Cardiac muscle cell (in vitro differentiated cells and primary cell): ENCODE measurements around the gene KCNN4. TPM values are rescaled to one million over a fixed set of nuclear protein-coding genes. Genes with fewer than 3 reads are reported as not detected.

Experiments used
- DNase-seq, 2 donors: peaks; one replicate each; pipeline versions ENCODE4 v3.0.0 to v3.0.0-alpha.2; 2010 to 2017; ENCODE audit warnings: low read depth in 1 of 2, low spot score in 1 of 2
- H3K27ac ChIP-seq: fragments of 200-600 bp; sonication (generic); 2 replicates; pipeline ENCODE4 v1.5.1; 2016
- H3K27me3 ChIP-seq: fragments of 200-600 bp; sonication (generic); 2 replicates; pipeline ENCODE4 v1.6.0; 2016; ENCODE audit warnings: control low read depth
- H3K36me3 ChIP-seq: fragments of 200-600 bp; sonication (generic); 2 replicates; pipeline ENCODE4 v1.5.1; 2016; ENCODE audit warnings: control low read depth
- H3K4me1 ChIP-seq: fragments of 200-600 bp; sonication (generic); 2 replicates; pipeline ENCODE4 v1.8.1; 2017; ENCODE audit warnings: low read depth, mild to moderate bottlenecking, mixed run types
- H3K4me3 ChIP-seq: fragments of 200-600 bp; sonication (generic); 2 replicates; pipeline ENCODE4 v1.5.1; 2016; ENCODE audit warnings: mild to moderate bottlenecking
- H3K9me3 ChIP-seq: fragments of 200-600 bp; sonication (generic); 2 replicates; pipeline ENCODE4 v1.5.1; 2017; ENCODE audit warnings: low read depth, mild to moderate bottlenecking, control low read depth
- polyA plus RNA-seq: library from polyadenylated mRNA; unstranded; fragments of >200 nt; fragmentation: Nextera tagmentation; extraction: Ambion mirVana; gene quantifications from 2 replicates; pipeline ENCODE4 v1.2.1, GENCODE V29; 2016
- total RNA-seq: library from RNA; depleted of rRNA; stranded (reverse); fragments of >200 nt; gene quantifications from 2 replicates; pipeline ENCODE4 v1.2.3, GENCODE V29; 2016
- TF ChIP-seq, protein P1 (sequence below): IDR thresholded peaks from 2 replicates; pipeline ENCODE4 v1.5.1; 2012; ENCODE audit warnings: low read depth, mild to moderate bottlenecking, low read length

KCNN4 gene
- total and polyA plus RNA-seq, 2 experiments from 2014 or later, result 1.5 TPM; not detected in 1

- DNase-seq, result no peak
- H3K27ac ChIP-seq, result no peak overlapping the region
- H3K27me3 ChIP-seq, result peaks cover 59% of the 10 kb centered on the region
- no peaks in the 10 kb centered on the region for H3K36me3 ChIP-seq
- TF ChIP-seq, protein P1, sequence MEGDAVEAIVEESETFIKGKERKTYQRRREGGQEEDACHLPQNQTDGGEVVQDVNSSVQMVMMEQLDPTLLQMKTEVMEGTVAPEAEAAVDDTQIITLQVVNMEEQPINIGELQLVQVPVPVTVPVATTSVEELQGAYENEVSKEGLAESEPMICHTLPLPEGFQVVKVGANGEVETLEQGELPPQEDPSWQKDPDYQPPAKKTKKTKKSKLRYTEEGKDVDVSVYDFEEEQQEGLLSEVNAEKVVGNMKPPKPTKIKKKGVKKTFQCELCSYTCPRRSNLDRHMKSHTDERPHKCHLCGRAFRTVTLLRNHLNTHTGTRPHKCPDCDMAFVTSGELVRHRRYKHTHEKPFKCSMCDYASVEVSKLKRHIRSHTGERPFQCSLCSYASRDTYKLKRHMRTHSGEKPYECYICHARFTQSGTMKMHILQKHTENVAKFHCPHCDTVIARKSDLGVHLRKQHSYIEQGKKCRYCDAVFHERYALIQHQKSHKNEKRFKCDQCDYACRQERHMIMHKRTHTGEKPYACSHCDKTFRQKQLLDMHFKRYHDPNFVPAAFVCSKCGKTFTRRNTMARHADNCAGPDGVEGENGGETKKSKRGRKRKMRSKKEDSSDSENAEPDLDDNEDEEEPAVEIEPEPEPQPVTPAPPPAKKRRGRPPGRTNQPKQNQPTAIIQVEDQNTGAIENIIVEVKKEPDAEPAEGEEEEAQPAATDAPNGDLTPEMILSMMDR, result no peak
- H3K4me3 ChIP-seq, result no peak overlapping the region
- no peaks in the 10 kb centered on the region for H3K9me3 ChIP-seq
- no peaks in the 10 kb centered on the region for H3K4me1 ChIP-seq
Measured at GRCh38 chr19:43799502-43800142, 18.8 kb upstream of the KCNN4 start.

DNA sequence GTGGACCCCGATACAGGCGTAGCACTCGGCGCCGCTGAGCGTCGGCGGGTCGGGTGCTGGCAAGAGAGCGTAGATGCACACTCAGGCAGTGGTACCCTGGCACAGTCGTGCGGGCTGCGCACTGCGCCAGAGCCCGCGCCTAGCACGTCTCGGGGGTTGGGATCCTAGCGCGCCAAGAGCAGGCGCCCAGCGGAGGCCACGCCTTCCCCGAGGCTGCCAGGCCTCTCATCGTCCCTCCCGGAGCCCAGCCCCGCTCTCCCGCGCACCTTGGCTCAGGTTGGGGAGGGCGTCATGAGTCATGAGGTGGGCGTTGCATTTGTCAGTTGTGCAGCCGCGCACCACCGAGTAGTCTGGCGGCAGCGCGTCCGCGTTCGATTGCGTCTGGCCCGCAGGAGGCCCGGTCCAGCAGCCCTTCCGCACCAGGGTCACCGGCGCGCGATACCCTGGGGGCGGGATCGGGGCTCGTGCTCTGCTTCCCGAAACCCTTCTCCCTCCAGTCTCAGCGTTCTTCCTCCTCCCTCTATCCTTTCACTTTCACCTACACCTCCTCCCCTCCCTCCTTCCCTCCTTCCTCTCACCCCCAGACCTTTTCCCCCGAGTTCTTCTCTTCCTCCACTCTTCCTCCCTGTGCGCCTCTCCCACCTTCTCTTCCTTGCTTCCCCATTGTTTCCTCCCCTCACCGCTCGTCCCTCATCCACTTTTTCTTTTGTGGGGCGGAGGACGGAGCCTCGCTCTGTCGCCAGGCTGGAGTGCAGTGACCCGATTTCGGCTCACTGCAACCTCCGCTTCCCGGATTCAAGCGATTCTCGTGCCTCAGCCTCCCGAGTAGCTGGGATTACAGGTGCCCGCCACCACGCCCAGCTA is 18.0 kb upstream of the KCNN4 start:
- Histone ChIP-seq H3K27me3 (peaks cover 63% of the 10 kb centered on the region), H3K36me3 (no peaks in the 10 kb centered on the region), H3K27ac (no peak overlapping the region), H3K4me1 (no peaks in the 10 kb centered on the region), H3K9me3 (no peaks in the 10 kb centered on the region), H3K4me3 (peak overlapping the region; percentile 1)
- DNase-seq, result peak; percentile 7 to 34
- TF ChIP-seq, protein P1, result no peak

DNA sequence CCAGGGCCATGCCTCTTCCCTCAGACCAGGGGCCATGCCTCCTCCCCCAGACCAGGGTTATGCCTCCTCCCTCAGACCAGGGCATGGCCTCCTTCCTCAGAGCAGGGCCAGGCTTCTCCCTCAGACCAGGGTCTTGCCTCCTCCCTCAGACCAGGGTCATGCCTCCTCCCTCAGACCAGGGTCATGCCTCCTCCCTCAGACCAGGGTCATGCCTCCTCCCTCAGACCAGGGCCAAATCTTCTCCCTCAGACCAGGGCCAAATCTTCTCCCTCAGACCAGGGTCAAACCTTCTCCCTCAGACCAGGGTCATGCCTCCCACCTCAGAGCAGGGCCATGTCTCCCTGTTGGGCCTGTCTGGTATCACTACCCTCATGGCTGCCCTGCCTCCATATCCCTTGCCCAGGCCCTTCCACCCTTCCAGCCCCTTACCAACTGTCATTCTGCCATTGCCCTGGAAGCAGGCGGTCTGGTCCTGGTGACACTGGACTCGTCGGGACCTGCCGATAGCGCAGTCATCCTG is 17.3 kb upstream of the KCNN4 start:
- H3K9me3 ChIP-seq, result no peaks in the 10 kb centered on the region
- no peak overlapping the region for H3K27ac ChIP-seq
- TF ChIP-seq, protein P1, result no peak
- peaks cover 65% of the 10 kb centered on the region for H3K27me3 ChIP-seq
- no peak for DNase-seq
- peak overlapping the region; percentile 1 for H3K4me3 ChIP-seq
- no peaks in the 10 kb centered on the region for H3K4me1 ChIP-seq
- no peaks in the 10 kb centered on the region for H3K36me3 ChIP-seq

GRCh38 chr19:43797556-43797955 is 16.8 kb upstream of the KCNN4 start:
- H3K36me3 ChIP-seq, result no peaks in the 10 kb centered on the region
- no peak for DNase-seq
- TF ChIP-seq, protein P1, result no peak
- no peaks in the 10 kb centered on the region for H3K9me3 ChIP-seq
- H3K27me3 ChIP-seq, result peaks cover 69% of the 10 kb centered on the region
- H3K4me1 ChIP-seq, result no peaks in the 10 kb centered on the region
- H3K27ac ChIP-seq, result no peak overlapping the region
- no peak overlapping the region for H3K4me3 ChIP-seq

- TF ChIP-seq, protein P1, result no peak
- peaks cover 72% of the 10 kb centered on the region for H3K27me3 ChIP-seq
- no peak for DNase-seq
Measured at GRCh38 chr19:43797118-43797517, 16.3 kb upstream of the KCNN4 start.

More at GRCh38 chr19:43797118-43797517, 16.3 kb upstream of the KCNN4 start:
- Histone ChIP-seq H3K4me1 (no peaks in the 10 kb centered on the region), H3K9me3 (no peaks in the 10 kb centered on the region), H3K36me3 (no peaks in the 10 kb centered on the region), H3K4me3 (no peak overlapping the region), H3K27ac (no peak overlapping the region)
